ENCODE results near the gene DSG1. TPM values are rescaled to one million over a fixed set of nuclear protein-coding genes. Genes with fewer than 3 reads are reported as not detected.

Gene DSG1
- total and polyA plus RNA-seq, 4 donors: not detected

GRCh38 chr18:31398191-31398590, 80.2 kb downstream of the DSG1 start:
- H3K9me3 ChIP-seq (ENCODE audit: control insufficient read depth, low read length): no peaks in the 10 kb centered on the region
- no peaks in the 10 kb centered on the region for H3K4me1 ChIP-seq (ENCODE audit: control insufficient read depth in 1 of 2, insufficient read depth in 2 of 2, low read length in 2 of 2)
- WGBS, 2 donors: 82 to 85% methylated on average over 2 of the region's 2 CpGs
- H3K27me3 ChIP-seq (ENCODE audit: control insufficient read depth in 1 of 2, insufficient read depth in 2 of 2, low read length in 1 of 2): peaks cover 0 to 2% of the 10 kb centered on the region in 2 donors
- H3K27ac ChIP-seq (ENCODE audit: low read depth in 1 of 2, low read length in 2 of 2): no peak overlapping the region
- no peak for DNase-seq
- H3K4me3 ChIP-seq (ENCODE audit: low read length in 2 of 2): no peak overlapping the region
- no peak for ATAC-seq (ENCODE audit: low FRiP score)
- intact Hi-C loops (cut with DNase I): no loop called here
- no peaks in the 10 kb centered on the region for H3K36me3 ChIP-seq (ENCODE audit: control insufficient read depth in 1 of 2, insufficient read depth in 2 of 2, low read length in 1 of 2)

GRCh38 chr18:31399306-31400032, 81.5 kb downstream of the DSG1 start:
- 56 to 61% methylated on average over 6 of the region's 6 CpGs for WGBS, 2 donors
- H3K4me3 ChIP-seq (ENCODE audit: low read length in 2 of 2): no peak overlapping the region
- peaks cover 0 to 2% of the 10 kb centered on the region in 2 donors for H3K27me3 ChIP-seq (ENCODE audit: control insufficient read depth in 1 of 2, insufficient read depth in 2 of 2, low read length in 1 of 2)
- no peaks in the 10 kb centered on the region for H3K36me3 ChIP-seq (ENCODE audit: control insufficient read depth in 1 of 2, insufficient read depth in 2 of 2, low read length in 1 of 2)
- intact Hi-C loops (cut with DNase I): no loop called here
- H3K4me1 ChIP-seq (ENCODE audit: control insufficient read depth in 1 of 2, insufficient read depth in 2 of 2, low read length in 2 of 2): no peaks in the 10 kb centered on the region
- ATAC-seq (ENCODE audit: low FRiP score): no peak
- H3K27ac ChIP-seq (ENCODE audit: low read depth in 1 of 2, low read length in 2 of 2): no peak overlapping the region
- DNase-seq: no peak
- H3K9me3 ChIP-seq (ENCODE audit: control insufficient read depth, low read length): no peaks in the 10 kb centered on the region

- DNase-seq: no peak
- no peaks in the 10 kb centered on the region for H3K36me3 ChIP-seq (ENCODE audit: control insufficient read depth in 1 of 2, insufficient read depth in 2 of 2, low read length in 1 of 2)
- no peaks in the 10 kb centered on the region for H3K4me1 ChIP-seq (ENCODE audit: control insufficient read depth in 1 of 2, insufficient read depth in 2 of 2, low read length in 2 of 2)
- peaks cover 0 to 2% of the 10 kb centered on the region in 2 donors for H3K27me3 ChIP-seq (ENCODE audit: control insufficient read depth in 1 of 2, insufficient read depth in 2 of 2, low read length in 1 of 2)
- WGBS, 2 donors: 65 to 66% methylated on average over 6 of the region's 6 CpGs
- peaks cover 1% of the 10 kb centered on the region for H3K9me3 ChIP-seq (ENCODE audit: control insufficient read depth, low read length)
- ATAC-seq (ENCODE audit: low FRiP score): no peak
- intact Hi-C loops (cut with DNase I): no loop called here
- no peak overlapping the region for H3K4me3 ChIP-seq (ENCODE audit: low read length in 2 of 2)
- no peak overlapping the region for H3K27ac ChIP-seq (ENCODE audit: low read depth in 1 of 2, low read length in 2 of 2)
Observed at GRCh38 chr18:31401156-31402025, 83.4 kb downstream of the DSG1 start.

- no peak overlapping the region for H3K27ac ChIP-seq (ENCODE audit: low read depth in 1 of 2, low read length in 2 of 2)
- H3K36me3 ChIP-seq (ENCODE audit: control insufficient read depth in 1 of 2, insufficient read depth in 2 of 2, low read length in 1 of 2): no peaks in the 10 kb centered on the region
- ATAC-seq (ENCODE audit: low FRiP score): no peak
- peaks cover 0 to 2% of the 10 kb centered on the region in 2 donors for H3K27me3 ChIP-seq (ENCODE audit: control insufficient read depth in 1 of 2, insufficient read depth in 2 of 2, low read length in 1 of 2)
- peaks cover 1% of the 10 kb centered on the region for H3K9me3 ChIP-seq (ENCODE audit: control insufficient read depth, low read length)
- H3K4me3 ChIP-seq (ENCODE audit: low read length in 2 of 2): no peak overlapping the region
- no peaks in the 10 kb centered on the region for H3K4me1 ChIP-seq (ENCODE audit: control insufficient read depth in 1 of 2, insufficient read depth in 2 of 2, low read length in 2 of 2)
- intact Hi-C loops (cut with DNase I): no loop called here
- DNase-seq: no peak
Observed at GRCh38 chr18:31402026-31402373, 84.0 kb downstream of the DSG1 start.

- no peak for ATAC-seq (ENCODE audit: low FRiP score)
- intact Hi-C loops (cut with DNase I): no loop called here
Observed at GRCh38 chr18:31403409-31403808, 85.4 kb downstream of the DSG1 start.

More at GRCh38 chr18:31403409-31403808, 85.4 kb downstream of the DSG1 start:
- Histone ChIP-seq H3K36me3 (ENCODE audit: control insufficient read depth in 1 of 2, insufficient read depth in 2 of 2, low read length in 1 of 2) (no peaks in the 10 kb centered on the region), H3K27me3 (ENCODE audit: control insufficient read depth in 1 of 2, insufficient read depth in 2 of 2, low read length in 1 of 2) (peaks cover 0 to 2% of the 10 kb centered on the region in 2 donors), H3K4me3 (ENCODE audit: low read length in 2 of 2) (no peak overlapping the region), H3K27ac (ENCODE audit: low read depth in 1 of 2, low read length in 2 of 2) (no peak overlapping the region), H3K9me3 (ENCODE audit: control insufficient read depth, low read length) (peaks cover 1% of the 10 kb centered on the region), H3K4me1 (ENCODE audit: control insufficient read depth in 1 of 2, insufficient read depth in 2 of 2, low read length in 2 of 2) (no peaks in the 10 kb centered on the region)
- DNase-seq: no peak
- 43 to 48% methylated on average over 2 of the region's 2 CpGs for WGBS, 2 donors

Other genes with a start within 250 kb of the DSG1 start
- 1 to 10 TPM; 3.8 to 6.8 TPM for gene DSC2, start 215.7 kb upstream of the DSG1 start, total RNA-seq
- gene DSC2, start 215.7 kb upstream of the DSG1 start, polyA plus RNA-seq: 1 to 10 TPM in 1 of 2 donors, under 1 TPM in 1; 0.23 to 2.9 TPM
- not detected for gene DSC1, start 155.3 kb upstream of the DSG1 start, total RNA-seq
- not detected for gene DSC1, start 155.3 kb upstream of the DSG1 start, polyA plus RNA-seq
- gene DSG4, start 58.6 kb downstream of the DSG1 start, total RNA-seq: not detected
- gene DSG4, start 58.6 kb downstream of the DSG1 start, polyA plus RNA-seq: not detected
- gene DSG3, start 129.6 kb downstream of the DSG1 start, total RNA-seq: not detected
- under 1 TPM; 0.08 to 0.50 TPM for gene DSG3, start 129.6 kb downstream of the DSG1 start, polyA plus RNA-seq
- 1 to 10 TPM; 4.3 to 4.7 TPM for gene DSG2, start 180.0 kb downstream of the DSG1 start, total RNA-seq
- 1 to 10 TPM in 1 of 2 donors, under 1 TPM in 1; 0.10 to 3.3 TPM for gene DSG2, start 180.0 kb downstream of the DSG1 start, polyA plus RNA-seq

Measured in aorta (tissue), 5 donors.